GM10266 (cell line): Measurements from ENCODE around the gene DDX55.
A peak's percentile ranks its signal among the peaks of the same experiment; 100 is the strongest.

Source experiments
- DNase-seq: peaks from one replicate; pipeline ENCODE4 v3.0.0; 2012; ENCODE audit errors: extremely low spot score
- TF ChIP-seq, protein P1 (sequence below): IDR thresholded peaks from 2 replicates; pipeline ENCODE4 v1.5.1; 2012; ENCODE audit warnings: mild to moderate bottlenecking, low read depth; ENCODE audit not compliant: control insufficient read depth, insufficient read depth; ENCODE audit errors: missing control alignments

DDX55 gene

GRCh38 chr12:123617580-123617979 is 15.7 kb downstream of the DDX55 start:
- no peak for DNase-seq
- TF ChIP-seq, protein P1, sequence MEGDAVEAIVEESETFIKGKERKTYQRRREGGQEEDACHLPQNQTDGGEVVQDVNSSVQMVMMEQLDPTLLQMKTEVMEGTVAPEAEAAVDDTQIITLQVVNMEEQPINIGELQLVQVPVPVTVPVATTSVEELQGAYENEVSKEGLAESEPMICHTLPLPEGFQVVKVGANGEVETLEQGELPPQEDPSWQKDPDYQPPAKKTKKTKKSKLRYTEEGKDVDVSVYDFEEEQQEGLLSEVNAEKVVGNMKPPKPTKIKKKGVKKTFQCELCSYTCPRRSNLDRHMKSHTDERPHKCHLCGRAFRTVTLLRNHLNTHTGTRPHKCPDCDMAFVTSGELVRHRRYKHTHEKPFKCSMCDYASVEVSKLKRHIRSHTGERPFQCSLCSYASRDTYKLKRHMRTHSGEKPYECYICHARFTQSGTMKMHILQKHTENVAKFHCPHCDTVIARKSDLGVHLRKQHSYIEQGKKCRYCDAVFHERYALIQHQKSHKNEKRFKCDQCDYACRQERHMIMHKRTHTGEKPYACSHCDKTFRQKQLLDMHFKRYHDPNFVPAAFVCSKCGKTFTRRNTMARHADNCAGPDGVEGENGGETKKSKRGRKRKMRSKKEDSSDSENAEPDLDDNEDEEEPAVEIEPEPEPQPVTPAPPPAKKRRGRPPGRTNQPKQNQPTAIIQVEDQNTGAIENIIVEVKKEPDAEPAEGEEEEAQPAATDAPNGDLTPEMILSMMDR: no peak

DNA sequence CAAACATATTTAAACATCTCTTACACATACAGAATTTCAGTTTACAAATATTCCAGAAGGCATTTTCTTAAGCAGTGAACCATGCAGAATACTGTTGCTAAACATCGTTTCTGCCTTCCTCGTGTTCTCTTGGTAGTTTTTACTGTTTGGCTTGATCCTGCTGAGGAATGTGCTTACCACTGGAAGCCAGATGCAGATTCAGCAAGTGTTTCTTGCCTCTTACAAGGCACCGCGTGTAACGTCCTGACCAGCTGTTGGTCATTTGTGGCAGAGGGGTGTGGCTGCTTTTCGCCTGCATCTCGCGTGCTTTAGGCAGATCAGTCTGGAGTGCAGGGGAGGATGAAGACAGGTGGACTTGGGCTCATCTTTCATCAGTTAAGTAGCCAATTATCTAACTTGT is 19.2 kb downstream of the DDX55 start:
- TF ChIP-seq, protein P1: no peak
- DNase-seq: no peak

- TF ChIP-seq, protein P1: no peak
- DNase-seq: no peak
Observed at GRCh38 chr12:123621619-123622530, 20.0 kb downstream of the DDX55 start.

DNA sequence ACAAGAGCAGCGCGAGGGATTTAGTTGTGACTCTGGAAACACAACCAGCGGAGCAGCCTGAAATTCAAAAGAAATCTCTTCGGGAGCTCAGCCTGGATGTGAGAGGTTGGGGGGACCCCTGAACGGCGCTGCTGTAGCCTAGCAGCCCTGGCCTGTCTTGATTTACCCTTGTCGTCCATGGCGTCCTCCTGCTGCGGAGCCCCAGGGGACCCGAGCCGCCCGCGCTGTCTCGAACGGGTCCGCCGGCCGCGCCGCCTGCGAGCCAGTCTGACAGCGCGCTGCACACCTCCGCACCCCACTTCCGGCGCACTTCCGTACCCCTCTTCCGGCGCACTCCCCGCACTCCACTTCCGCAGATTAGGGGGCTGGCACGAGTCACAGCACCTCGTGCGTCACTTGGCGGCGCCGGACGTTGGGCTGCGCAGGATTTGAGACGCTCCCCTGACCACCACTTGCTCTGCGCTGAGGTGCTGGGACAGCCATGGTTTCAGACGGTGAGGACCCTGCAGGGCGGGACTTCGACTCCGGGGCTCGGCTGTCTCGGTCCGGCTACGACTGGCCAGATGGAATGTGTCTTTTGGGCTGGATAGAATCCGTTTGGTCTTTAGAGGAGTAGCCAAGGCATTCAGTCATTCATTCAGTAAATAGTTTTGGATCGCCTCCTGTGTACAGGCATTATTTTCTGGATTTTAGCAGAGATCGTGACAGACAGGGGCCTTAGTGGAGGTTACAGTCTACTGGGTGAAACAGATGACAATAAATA is 31.7 kb downstream of the DDX55 start, which contains the start of the genes EIF2B1 and GTF2H3:
EIF2B1 (minus strand) TSS at position 308 of the 763 bp plus-strand sequence; CDS start at position 179, 129 bp downstream.
GTF2H3 (plus strand) TSS at position 451 of the 763 bp plus-strand sequence; CDS start at position 482, 31 bp downstream.
- TF ChIP-seq, protein P1: no peak
- DNase-seq: peak; percentile 96

GRCh38 chr12:123634142-123634561 is 32.3 kb downstream of the DDX55 start:
- no peak for DNase-seq
- TF ChIP-seq, protein P1: no peak

GRCh38 chr12:123643911-123644310 is 42.0 kb downstream of the DDX55 start:
- TF ChIP-seq, protein P1: no peak

GRCh38 chr12:123645380-123645779 is 43.5 kb downstream of the DDX55 start:
- TF ChIP-seq, protein P1: no peak
- DNase-seq: no peak

More at GRCh38 chr12:123643911-123644310, 42.0 kb downstream of the DDX55 start:
- no peak for DNase-seq
